ENCODE results near the gene WWOX. TPM values are rescaled to one million over a fixed set of nuclear protein-coding genes. Genes with fewer than 3 reads are reported as not detected.

Gene WWOX
- total RNA-seq, 1 donor from 2014 or later = 43.2 TPM

DNA sequence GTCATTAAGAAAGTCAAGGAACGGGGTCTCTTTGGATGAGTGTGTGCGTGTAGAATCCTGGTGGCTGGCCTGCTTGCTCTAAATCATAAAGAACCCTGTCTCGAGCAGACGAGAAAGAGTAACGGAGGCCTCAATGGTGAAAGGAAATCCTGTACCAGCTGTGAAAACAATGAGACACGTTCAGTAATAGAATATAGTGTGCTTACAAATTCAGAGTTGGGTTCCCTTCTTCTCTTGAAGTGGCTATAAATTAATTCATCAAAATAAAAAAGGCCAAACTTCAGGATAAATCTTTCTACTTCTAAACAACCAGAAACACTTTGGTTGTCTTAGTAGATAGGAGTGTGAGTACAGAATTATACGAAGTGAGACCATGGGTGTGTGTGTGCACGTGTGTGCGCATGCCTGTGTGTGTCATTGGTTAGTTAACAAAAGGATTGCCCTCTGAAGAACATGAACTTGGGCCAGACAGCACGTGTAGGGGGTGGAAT, 48.5 kb downstream of the WWOX start:
- Mint-ChIP-seq H3K36me3 (ENCODE audit: insufficient read depth) (peaks cover 1% of the 10 kb centered on the region), H3K4me1 (ENCODE audit: low read depth) (peaks cover 10% of the 10 kb centered on the region), H3K27me3 (no peaks in the 10 kb centered on the region), H3K4me3 (ENCODE audit: low read depth) (no peak overlapping the region), H3K9me3 (ENCODE audit: low read depth) (no peaks in the 10 kb centered on the region), H3K27ac (no peak overlapping the region)
- TF ChIP-seq, protein P1, sequence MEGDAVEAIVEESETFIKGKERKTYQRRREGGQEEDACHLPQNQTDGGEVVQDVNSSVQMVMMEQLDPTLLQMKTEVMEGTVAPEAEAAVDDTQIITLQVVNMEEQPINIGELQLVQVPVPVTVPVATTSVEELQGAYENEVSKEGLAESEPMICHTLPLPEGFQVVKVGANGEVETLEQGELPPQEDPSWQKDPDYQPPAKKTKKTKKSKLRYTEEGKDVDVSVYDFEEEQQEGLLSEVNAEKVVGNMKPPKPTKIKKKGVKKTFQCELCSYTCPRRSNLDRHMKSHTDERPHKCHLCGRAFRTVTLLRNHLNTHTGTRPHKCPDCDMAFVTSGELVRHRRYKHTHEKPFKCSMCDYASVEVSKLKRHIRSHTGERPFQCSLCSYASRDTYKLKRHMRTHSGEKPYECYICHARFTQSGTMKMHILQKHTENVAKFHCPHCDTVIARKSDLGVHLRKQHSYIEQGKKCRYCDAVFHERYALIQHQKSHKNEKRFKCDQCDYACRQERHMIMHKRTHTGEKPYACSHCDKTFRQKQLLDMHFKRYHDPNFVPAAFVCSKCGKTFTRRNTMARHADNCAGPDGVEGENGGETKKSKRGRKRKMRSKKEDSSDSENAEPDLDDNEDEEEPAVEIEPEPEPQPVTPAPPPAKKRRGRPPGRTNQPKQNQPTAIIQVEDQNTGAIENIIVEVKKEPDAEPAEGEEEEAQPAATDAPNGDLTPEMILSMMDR (IDR thresholded peaks at IDR 0.05; ENCODE audit: unreplicated experiment) = no peak
- no peak for DNase-seq (ENCODE audit: low spot score, unreplicated experiment)

DNA sequence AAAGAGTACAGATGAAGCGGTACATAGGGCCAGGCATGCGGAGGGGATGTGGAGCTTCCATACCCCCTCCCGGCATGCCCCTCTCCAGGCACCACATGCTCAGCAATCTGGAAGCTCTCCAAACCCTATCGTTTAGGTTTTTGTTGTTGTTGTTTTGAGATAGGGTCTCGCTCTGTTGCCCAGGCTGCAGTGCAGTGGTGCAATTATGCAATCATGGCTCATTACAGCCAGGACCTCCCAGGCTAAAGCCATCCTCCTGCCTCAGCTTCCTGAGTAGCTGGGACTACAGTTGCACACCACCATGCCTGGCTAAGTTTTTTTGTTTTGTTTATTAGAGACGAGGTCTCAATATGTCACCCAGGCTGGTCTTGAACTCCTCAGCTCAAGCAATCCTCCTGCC, 50.8 kb downstream of the WWOX start:
- peaks cover 1% of the 10 kb centered on the region for H3K36me3 Mint-ChIP-seq (ENCODE audit: insufficient read depth)
- peaks cover 10% of the 10 kb centered on the region for H3K4me1 Mint-ChIP-seq (ENCODE audit: low read depth)
- H3K27ac Mint-ChIP-seq = no peak overlapping the region
- H3K4me3 Mint-ChIP-seq (ENCODE audit: low read depth) = no peak overlapping the region
- TF ChIP-seq, protein P1 (IDR thresholded peaks at IDR 0.05; ENCODE audit: unreplicated experiment) = no peak
- no peaks in the 10 kb centered on the region for H3K9me3 Mint-ChIP-seq (ENCODE audit: low read depth)
- DNase-seq (ENCODE audit: low spot score, unreplicated experiment) = no peak
- H3K27me3 Mint-ChIP-seq = no peaks in the 10 kb centered on the region

DNA sequence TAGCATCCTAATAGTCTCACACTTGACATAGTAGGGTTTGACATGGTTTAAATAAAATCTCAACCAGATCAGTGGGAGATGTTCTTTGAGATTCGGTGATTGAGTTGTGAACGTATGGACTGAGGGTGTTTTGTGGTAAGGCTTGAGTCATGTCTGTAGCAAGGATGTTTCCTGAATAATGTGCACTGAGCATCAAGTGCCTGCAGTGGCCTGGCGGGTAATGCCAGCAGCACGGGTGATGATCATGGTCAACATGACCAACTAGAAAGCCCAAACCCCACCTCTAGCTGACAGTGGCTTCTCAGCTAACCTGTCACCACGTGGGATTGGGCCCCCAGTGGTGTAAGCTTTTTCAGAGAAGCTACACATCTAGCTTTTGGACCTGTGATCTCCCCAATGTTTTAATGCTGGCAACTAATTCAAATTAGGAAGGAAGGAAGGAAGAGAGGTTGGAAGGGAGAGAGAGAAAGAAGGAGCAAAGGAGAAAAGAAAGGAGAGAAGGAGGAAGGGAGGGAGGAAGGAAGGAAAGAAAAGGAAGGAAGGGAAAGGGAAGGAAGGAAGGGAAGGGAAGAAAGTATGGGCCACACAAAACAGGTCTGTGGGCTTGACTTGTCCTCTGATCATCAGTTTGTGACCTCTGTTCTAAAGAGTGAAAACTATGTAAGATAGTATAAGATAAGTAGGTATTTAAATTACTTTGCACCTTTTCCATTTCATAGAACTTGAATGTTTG, 55.4 kb downstream of the WWOX start:
- Mint-ChIP-seq H3K27ac (no peak overlapping the region), H3K36me3 (ENCODE audit: insufficient read depth) (peaks cover 7% of the 10 kb centered on the region), H3K27me3 (no peaks in the 10 kb centered on the region), H3K4me3 (ENCODE audit: low read depth) (no peak overlapping the region), H3K9me3 (ENCODE audit: low read depth) (peaks cover 12% of the 10 kb centered on the region), H3K4me1 (ENCODE audit: low read depth) (peaks cover 14% of the 10 kb centered on the region)
- TF ChIP-seq, protein P1 (IDR thresholded peaks at IDR 0.05; ENCODE audit: unreplicated experiment) = no peak
- no peak for DNase-seq (ENCODE audit: low spot score, unreplicated experiment)

DNA sequence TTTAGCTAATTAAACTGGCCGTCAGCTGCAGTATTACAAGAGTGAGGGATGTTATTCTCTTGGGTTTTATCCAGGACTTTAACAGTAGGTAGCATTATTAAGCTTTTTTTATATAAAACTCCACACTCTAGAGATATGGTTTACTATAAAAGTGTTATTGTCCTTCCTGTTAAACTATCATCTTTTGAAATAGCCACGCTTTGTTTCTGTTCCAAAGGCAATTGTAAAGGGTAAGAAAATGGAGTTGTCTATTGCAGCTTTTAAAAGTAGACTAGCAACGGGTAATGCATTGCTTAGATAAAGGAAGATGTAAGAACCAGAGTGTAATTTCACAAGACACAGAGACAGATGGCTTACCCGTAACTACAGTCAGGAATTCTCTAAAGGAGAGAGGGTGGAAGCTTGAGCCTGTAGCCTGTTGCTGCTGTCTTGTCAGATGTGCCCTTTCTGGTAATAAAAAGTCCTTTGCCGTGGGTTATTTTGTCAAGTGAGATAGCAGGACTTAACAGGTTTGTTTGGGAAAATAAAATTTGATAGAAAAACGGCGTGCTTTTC, 56.4 kb downstream of the WWOX start:
- Mint-ChIP-seq H3K4me1 (ENCODE audit: low read depth) (peaks cover 14% of the 10 kb centered on the region), H3K27ac (no peak overlapping the region), H3K9me3 (ENCODE audit: low read depth) (peaks cover 14% of the 10 kb centered on the region), H3K4me3 (ENCODE audit: low read depth) (no peak overlapping the region), H3K36me3 (ENCODE audit: insufficient read depth) (peaks cover 8% of the 10 kb centered on the region), H3K27me3 (no peaks in the 10 kb centered on the region)
- TF ChIP-seq, protein P1 (IDR thresholded peaks at IDR 0.05; ENCODE audit: unreplicated experiment) = no peak
- DNase-seq (ENCODE audit: low spot score, unreplicated experiment) = no peak

DNA sequence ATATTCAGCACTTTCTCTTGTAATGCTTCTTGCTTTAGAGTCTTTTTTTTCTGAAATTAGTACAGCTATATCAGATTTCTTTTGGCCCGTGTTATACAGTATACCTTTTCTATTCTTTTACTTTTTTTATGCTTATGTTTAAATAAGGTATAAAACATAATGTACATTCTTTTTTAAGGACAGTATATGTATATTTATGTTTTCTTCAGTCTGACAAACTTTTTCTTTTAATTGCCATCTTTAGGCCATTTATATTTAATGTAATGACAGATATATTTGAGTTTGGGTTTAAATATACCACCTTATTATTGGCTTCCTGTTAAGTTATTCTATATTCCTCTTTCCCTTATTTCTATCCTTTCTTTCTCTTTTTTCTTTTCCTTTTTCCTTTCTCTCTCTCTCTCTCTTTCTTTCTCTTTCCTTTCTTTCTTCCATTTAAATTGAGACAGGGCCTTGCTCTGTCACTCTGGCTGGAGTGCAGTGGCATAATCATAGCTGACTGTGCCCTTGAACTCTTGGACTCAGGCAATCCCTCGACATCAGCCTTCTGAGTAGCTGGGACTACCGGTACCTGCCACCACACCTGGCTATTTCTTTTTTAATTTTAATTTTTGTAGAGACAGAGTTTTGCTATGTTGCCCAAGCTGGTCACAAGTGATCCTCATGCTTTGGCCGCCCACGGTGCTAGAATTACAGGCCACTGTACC, 61.7 kb downstream of the WWOX start:
- no peak overlapping the region for H3K27ac Mint-ChIP-seq
- TF ChIP-seq, protein P1 (IDR thresholded peaks at IDR 0.05; ENCODE audit: unreplicated experiment) = no peak
- peaks cover 18% of the 10 kb centered on the region for H3K9me3 Mint-ChIP-seq (ENCODE audit: low read depth)
- no peak overlapping the region for H3K4me3 Mint-ChIP-seq (ENCODE audit: low read depth)
- peaks cover 10% of the 10 kb centered on the region for H3K4me1 Mint-ChIP-seq (ENCODE audit: low read depth)
- H3K27me3 Mint-ChIP-seq = no peaks in the 10 kb centered on the region
- H3K36me3 Mint-ChIP-seq (ENCODE audit: insufficient read depth) = peaks cover 25% of the 10 kb centered on the region
- DNase-seq (ENCODE audit: low spot score, unreplicated experiment) = no peak
